Esophagus squamous epithelium (tissue), 4 donors: ENCODE measurements around the gene SH3D21.

Source experiments
- POLR2A ChIP-seq, 4 donors: fragments of 450-650 bp; IDR thresholded peaks; one replicate each; pipeline ENCODE4 v1.6.1; 2017; ENCODE audit warnings: antibody characterized with exemption in 4 of 4, mild to moderate bottlenecking in 4 of 4, moderate library complexity in 3 of 4
- TF ChIP-seq, protein P1 (sequence below), 6 experiments: fragments of 450-650 bp in 4 of 6; fragments of 200-600 bp in 2 of 6; sonication (generic) in 2 of 6; IDR thresholded peaks; one replicate each; pipeline ENCODE4 v1.5.1; 2016 to 2019; ENCODE audit warnings: antibody characterized with exemption in 6 of 6, mild to moderate bottlenecking in 4 of 6, moderate library complexity in 4 of 6

DNA sequence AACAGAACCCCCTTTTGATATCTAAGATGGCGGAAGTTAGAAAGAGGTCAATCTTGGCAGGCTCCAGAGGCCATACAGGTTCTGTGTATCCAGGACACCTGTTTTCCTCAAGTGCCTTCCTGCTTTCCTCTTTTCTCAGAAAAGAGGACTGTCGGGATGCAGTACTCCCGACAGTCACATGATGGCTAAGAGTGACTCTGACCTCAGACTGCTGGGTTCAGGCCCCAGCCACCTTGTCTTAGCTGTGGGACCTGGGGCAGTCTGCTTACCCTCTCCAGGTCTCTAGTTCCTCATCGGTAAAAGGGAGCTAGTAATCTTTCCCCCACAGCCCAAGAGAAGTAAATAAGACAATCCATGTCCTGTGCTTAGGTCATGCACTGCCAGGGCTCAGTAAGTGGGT, 49.6 kb downstream of the SH3D21 start:
- TF ChIP-seq, protein P1, sequence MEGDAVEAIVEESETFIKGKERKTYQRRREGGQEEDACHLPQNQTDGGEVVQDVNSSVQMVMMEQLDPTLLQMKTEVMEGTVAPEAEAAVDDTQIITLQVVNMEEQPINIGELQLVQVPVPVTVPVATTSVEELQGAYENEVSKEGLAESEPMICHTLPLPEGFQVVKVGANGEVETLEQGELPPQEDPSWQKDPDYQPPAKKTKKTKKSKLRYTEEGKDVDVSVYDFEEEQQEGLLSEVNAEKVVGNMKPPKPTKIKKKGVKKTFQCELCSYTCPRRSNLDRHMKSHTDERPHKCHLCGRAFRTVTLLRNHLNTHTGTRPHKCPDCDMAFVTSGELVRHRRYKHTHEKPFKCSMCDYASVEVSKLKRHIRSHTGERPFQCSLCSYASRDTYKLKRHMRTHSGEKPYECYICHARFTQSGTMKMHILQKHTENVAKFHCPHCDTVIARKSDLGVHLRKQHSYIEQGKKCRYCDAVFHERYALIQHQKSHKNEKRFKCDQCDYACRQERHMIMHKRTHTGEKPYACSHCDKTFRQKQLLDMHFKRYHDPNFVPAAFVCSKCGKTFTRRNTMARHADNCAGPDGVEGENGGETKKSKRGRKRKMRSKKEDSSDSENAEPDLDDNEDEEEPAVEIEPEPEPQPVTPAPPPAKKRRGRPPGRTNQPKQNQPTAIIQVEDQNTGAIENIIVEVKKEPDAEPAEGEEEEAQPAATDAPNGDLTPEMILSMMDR (IDR thresholded peaks at IDR 0.05), result no peak
- TF ChIP-seq POLR2A (IDR thresholded peaks at IDR 0.05), result no peak
